ENCODE results near the gene GRHPR.

GRHPR gene

GRCh38 chr9:37422289-37423104 lies at the start of gene GRHPR:
Gene GRHPR, plus strand, starts transcription at chr9:37422696. Its CDS starts 55 bp downstream, at chr9:37422751.
- FAIRE-seq (peak; percentile 87), DNase-seq (ENCODE audit: insufficient read length, low spot score) (peak; percentile 90)

DNA sequence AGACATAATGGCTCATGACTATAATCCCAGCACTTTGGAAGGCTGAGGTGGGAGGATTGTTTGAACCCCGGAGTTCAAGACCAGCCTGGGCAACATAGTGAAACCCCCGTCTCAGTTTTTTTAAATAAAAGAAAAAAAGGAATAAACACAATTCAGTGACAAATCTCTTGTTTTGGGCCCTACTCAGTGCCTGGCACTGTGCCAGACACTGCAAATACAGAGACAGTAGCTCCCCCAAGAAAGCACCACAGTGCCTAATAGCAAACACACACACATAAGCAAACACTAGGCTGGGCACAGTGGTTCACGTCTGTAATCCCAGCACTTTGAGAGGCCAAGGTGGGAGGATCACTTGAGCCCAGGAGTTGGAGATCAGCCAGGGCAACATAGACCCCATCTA lies 49.7 kb upstream of the GRHPR start:
- no peak for DNase-seq (ENCODE audit: insufficient read length, low spot score)
- no peak for FAIRE-seq

DNA sequence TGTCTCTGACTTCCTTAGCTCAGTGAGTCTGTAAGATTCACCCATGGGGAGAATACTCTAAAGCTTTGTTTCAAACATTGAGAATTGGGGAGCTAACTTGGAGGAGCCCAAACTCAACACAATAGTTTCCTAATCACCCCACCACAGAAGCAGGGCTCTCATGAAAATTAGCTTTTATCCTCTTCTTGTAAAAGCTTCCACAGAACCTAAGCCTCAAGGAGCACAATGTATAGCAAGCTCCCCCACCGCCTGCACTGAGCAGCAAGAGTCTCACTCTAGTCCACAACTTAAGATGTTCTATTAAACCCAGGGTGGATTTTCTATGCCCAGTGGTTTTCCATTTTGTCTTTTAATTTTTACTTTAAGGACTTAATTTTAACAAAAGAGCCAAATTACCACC lies 48.9 kb upstream of the GRHPR start:
- DNase-seq (ENCODE audit: insufficient read length, low spot score): no peak
- peak; percentile 79 for FAIRE-seq

GRCh38 chr9:37374892-37375291 lies 47.6 kb upstream of the GRHPR start:
- FAIRE-seq (peak; percentile 94), DNase-seq (ENCODE audit: insufficient read length, low spot score) (peak; percentile 36)

DNA sequence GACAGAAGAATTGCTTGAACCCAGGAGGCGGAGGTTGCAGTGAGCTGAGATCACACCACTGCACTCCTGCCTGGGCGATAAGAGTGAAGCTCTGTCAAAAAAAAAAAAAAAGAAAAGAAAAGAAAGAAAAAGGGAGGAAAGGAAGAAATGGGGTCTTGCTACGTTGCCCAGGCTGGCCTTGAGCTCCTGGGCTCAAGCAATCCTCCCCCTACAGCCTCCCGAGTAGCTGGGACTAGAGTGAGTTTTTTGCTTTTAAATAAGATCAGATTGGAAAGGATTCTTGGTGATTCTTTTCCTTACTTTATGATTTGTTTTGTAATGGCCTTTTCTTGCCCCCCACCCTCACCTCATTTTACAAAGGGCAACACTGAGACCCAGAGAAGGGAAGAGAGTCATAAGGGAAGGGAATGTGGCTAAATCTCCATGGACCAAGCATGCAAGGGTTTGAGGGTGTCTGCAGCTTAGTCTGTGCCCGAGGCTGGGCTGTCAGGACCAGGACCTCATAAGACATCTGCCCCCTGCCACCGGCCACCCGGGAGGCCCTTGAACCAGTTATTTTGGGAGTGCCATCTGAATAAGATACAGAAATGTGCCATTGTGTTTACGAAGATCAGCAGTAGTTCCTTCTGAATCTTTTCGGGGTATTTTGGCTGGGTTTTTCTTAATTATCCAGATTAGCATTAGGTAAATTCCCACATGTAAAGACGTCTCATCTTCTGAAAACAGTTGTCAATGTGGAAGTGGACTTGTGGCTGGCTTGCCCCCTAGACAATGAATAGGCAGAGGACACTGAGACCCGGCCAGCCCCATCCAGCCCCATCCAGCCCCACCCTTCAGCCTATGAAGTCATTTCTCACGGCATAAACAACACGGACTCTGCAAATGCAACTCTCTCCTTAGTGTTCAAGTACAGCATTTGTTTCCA lies 44.5 kb upstream of the GRHPR start:
- FAIRE-seq (peak; percentile 86), DNase-seq (ENCODE audit: insufficient read length, low spot score) (no peak)

DNA sequence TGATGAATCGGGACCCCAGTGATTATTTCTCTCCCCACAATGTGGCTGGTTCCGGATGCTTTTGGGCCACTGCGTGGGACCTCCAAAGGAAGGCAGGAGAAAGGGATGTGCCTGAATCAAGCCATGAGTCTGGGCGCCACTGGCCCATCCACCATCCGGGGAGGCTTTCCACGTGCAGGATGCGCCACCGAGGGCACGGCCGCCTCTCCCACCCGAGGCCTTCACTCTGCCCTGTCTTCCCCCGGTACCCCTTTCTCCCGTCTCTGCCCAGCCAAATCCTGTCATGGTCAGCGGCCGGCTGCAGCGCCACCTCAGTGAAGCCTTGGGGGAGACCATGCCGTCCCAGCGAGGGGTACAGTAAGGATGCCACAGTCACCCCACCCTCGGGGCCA lies 43.9 kb upstream of the GRHPR start:
- FAIRE-seq (no peak), DNase-seq (ENCODE audit: insufficient read length, low spot score) (no peak)

- no peak for DNase-seq (ENCODE audit: insufficient read length, low spot score)
- no peak for FAIRE-seq
These were observed 42.7 kb upstream of the GRHPR start for GRCh38 chr9:37379835-37380234.

DNA sequence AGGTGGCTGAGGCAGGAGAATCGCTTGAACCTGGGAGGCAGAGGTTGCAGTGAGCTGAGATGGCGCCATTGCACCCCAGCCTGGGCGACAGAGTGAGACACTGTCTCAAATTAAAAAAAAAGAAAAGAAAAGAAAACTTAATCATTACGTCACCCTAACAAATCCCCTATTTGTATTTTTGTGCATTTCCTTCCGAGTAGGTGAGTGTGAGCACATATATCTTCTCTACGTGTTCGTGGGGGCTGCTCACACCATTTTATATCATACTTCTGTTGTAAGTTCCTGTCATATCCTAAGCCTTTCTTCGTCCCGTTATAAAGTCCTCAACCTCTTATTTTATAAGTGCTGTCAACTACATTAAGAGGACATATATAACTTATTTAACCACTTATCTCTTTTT lies 41.9 kb upstream of the GRHPR start:
- no peak for DNase-seq (ENCODE audit: insufficient read length, low spot score)
- FAIRE-seq: no peak

- no peak for DNase-seq (ENCODE audit: insufficient read length, low spot score)
- FAIRE-seq: peak; percentile 94
These were observed 41.3 kb upstream of the GRHPR start for GRCh38 chr9:37381094-37381741.

- no peak for DNase-seq (ENCODE audit: insufficient read length, low spot score)
- peak; percentile 92 for FAIRE-seq
These were observed 40.1 kb upstream of the GRHPR start for GRCh38 chr9:37382161-37382981.

GRCh38 chr9:37382982-37383357 lies 39.5 kb upstream of the GRHPR start:
- DNase-seq (ENCODE audit: insufficient read length, low spot score): no peak
- FAIRE-seq: peak; percentile 71

DNA sequence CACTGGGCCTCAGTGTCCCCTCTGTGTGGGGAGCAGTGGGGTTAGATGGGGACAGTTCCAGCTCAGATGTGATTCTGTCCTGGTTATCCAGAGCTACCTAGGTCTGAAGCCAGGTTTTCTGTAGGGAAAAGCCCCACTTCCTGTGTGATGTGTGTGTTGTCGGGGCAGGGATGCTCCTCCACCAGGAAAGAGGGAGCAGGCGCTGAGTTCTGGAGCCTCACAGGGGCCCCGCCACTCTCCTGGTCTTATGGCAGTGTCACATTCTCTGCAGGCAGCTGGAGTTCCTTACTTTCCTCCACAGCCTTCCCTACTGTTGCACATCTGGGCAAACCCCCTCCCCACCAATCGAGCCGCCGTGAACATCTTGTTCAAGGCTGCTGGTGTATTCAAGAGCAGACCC lies 39.1 kb upstream of the GRHPR start:
- no peak for FAIRE-seq
- DNase-seq (ENCODE audit: insufficient read length, low spot score): no peak

- peak; percentile 78 for FAIRE-seq
- no peak for DNase-seq (ENCODE audit: insufficient read length, low spot score)
These were observed 38.4 kb upstream of the GRHPR start for GRCh38 chr9:37383876-37384746.

DNA sequence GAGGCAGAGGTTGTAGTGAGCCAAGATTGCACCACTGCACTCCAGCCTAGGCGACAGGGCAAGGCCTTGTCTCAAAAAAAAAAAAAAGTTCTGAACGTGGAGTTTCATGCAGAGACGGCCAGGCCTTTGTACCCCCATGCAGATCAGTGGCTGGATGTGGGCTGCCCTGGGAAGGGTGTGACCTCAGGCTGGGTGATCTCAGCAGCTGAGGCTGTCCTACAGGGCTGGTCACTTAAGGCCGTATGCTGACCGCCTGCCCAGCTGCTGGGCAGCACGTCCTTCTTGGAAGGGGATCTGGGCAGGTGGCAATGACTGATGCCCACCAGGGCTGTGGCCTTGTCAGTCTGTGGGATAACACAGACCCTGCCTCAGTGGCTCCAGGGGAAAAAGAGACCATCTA lies 37.2 kb upstream of the GRHPR start:
- no peak for DNase-seq (ENCODE audit: insufficient read length, low spot score)
- no peak for FAIRE-seq

DNA sequence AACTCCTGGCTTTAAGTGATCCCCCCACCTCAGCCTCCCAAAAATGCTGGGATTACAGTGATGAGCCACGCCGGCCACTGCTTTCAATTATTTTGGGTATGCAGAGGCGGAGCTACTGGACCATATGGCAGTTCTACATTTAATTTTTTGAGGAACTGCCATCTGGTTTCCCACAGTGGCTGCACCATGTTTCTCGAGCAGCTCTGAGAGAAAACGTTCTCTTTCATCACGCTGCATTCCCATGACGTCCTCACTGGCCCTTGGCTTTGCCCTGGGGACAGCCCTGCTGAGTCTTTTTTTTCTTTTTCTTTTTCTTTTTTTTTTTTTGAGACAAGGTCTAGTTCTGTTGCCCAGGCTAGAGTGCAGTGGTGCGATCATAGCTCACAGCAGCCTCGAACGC lies 35.5 kb upstream of the GRHPR start:
- no peak for DNase-seq (ENCODE audit: insufficient read length, low spot score)
- no peak for FAIRE-seq

GRCh38 chr9:37390759-37391158 lies 31.7 kb upstream of the GRHPR start:
- DNase-seq (ENCODE audit: insufficient read length, low spot score) (peak; percentile 64), FAIRE-seq (peak; percentile 100)

- FAIRE-seq: no peak
These were observed 30.2 kb upstream of the GRHPR start for GRCh38 chr9:37392272-37392671.

DNA sequence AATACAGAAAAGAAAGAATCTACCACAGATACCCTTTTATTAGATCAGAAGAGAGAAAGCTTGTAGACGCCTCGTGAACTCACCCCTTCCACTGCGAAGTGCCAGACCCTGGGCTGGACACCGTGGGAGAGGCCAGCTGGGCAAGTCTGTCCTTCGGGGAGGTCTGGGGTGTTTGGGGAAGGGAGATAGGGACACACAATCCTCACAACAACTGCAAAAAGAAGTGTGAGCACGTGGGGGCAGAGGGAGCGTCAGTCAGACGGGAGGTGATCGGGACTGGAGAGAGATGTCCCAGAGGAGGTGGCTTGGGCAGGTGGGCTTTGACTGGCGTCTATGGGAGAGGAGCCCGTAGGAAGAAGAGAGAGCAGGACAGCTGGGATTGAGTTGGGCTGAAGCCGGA lies 27.3 kb upstream of the GRHPR start:
- FAIRE-seq: no peak
- DNase-seq (ENCODE audit: insufficient read length, low spot score): no peak

More at GRCh38 chr9:37392272-37392671, 30.2 kb upstream of the GRHPR start:
- DNase-seq (ENCODE audit: insufficient read length, low spot score): no peak

GRCh38 chr9:37395663-37396062 lies 26.8 kb upstream of the GRHPR start:
- FAIRE-seq (no peak), DNase-seq (ENCODE audit: insufficient read length, low spot score) (no peak)
